Measurements from ENCODE around the gene ULK2.

DNA sequence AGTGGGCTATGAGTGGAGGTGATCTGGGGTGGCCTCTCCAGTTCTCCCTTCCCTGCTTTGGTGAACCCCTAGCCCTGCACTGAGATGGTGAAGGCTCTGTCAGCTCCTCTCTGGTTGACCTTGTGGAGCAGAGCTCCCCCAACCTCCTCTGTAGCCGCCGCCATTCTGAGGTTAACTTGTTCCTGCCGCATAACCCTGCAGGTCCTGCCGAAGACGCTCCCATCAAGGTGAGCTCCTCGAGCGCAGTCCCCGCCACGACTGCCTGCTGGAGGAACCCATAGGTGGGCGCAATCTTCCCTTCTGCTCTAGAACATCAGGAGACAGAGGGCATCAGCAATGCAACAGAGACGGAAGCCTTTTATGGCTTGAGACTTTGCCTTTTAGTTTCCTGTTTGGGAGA is 136.1 kb downstream of the ULK2 start:
- TF ChIP-seq EZH2 (IDR thresholded peaks at IDR 0.05; ENCODE audit: insufficient read depth, poor library complexity, severe bottlenecking) = no peak
- TF ChIP-seq EZH2phosphoT487 (IDR thresholded peaks at IDR 0.05; ENCODE audit: insufficient read depth, low read depth) = no peak
